MM.1S (cell line): ENCODE measurements around the gene CACHD1.

Experiments
- DNase-seq: peaks from one replicate; pipeline ENCODE4 v3.0.0-alpha.2; 2015
- H2AFZ ChIP-seq: fragments of 300-600 bp; sonication (generic); 2 replicates; pipeline ENCODE4 v1.6.0; 2016; ENCODE audit warnings: antibody characterized with exemption, low read length
- H3F3A ChIP-seq: fragments of 300-600 bp; sonication (generic); 2 replicates; pipeline ENCODE4 v1.6.1; 2016; ENCODE audit warnings: mild to moderate bottlenecking, antibody characterized with exemption, low read length, moderate library complexity, mixed read lengths; ENCODE audit not compliant: insufficient read depth
- H3K27ac ChIP-seq: fragments of 300-600 bp; sonication (generic); 2 replicates; pipeline ENCODE4 v1.5.1; 2016; ENCODE audit warnings: mild to moderate bottlenecking, low read length
- H3K27me3 ChIP-seq: fragments of 300-600 bp; sonication (generic); replicated peaks from 2 replicates; pipeline ENCODE4 v1.6.0; 2016; ENCODE audit warnings: low read length; ENCODE audit not compliant: insufficient read depth
- H3K36me3 ChIP-seq: fragments of 300-600 bp; sonication (generic); replicated peaks from 2 replicates; pipeline ENCODE4 v1.6.1; 2016; ENCODE audit warnings: mild to moderate bottlenecking, low read length, mixed read lengths; ENCODE audit not compliant: insufficient read depth
- H3K4me1 ChIP-seq: fragments of 300-600 bp; sonication (generic); 2 replicates; pipeline ENCODE4 v1.6.1; 2016; ENCODE audit warnings: low read length, mixed read lengths
- H3K4me2 ChIP-seq: fragments of 300-600 bp; sonication (generic); 2 replicates; pipeline ENCODE4 v1.6.0; 2016; ENCODE audit warnings: low read depth, low read length
- H3K4me3 ChIP-seq: fragments of 300-600 bp; sonication (generic); 2 replicates; pipeline ENCODE4 v1.5.1; 2016; ENCODE audit warnings: low read length, mixed read lengths
- H3K79me2 ChIP-seq: fragments of 300-600 bp; sonication (generic); 2 replicates; pipeline ENCODE4 v1.6.1; 2016; ENCODE audit warnings: mixed run types, low read length, mixed read lengths
- H3K9ac ChIP-seq: fragments of 300-600 bp; sonication (generic); 2 replicates; pipeline ENCODE4 v1.6.1; 2016; ENCODE audit warnings: low read length, mixed read lengths
- H3K9me2 ChIP-seq: fragments of 300-600 bp; sonication (generic); replicated peaks from 2 replicates; pipeline ENCODE4 v1.6.1; 2016; ENCODE audit warnings: mild to moderate bottlenecking, low read length, mixed read lengths; ENCODE audit not compliant: insufficient read depth
- H3K9me3 ChIP-seq: fragments of 300-600 bp; sonication (generic); replicated peaks from 2 replicates; pipeline ENCODE4 v1.6.1; 2016; ENCODE audit warnings: mild to moderate bottlenecking, low read length, mixed read lengths; ENCODE audit not compliant: insufficient read depth
- H4K20me1 ChIP-seq: fragments of 300-600 bp; sonication (generic); 2 replicates; pipeline ENCODE4 v1.6.1; 2016; ENCODE audit warnings: mild to moderate bottlenecking, low read length, moderate library complexity, mixed read lengths; ENCODE audit not compliant: insufficient read depth
- CTCF ChIP-seq: fragments of 300-600 bp; sonication (generic); IDR thresholded peaks from 2 replicates; pipeline ENCODE4 v1.5.1; 2016; ENCODE audit warnings: antibody characterized with exemption, low read length, mixed read lengths
- EZH2 ChIP-seq: fragments of 300-600 bp; sonication (generic); optimal IDR thresholded peaks from 2 replicates; pipeline ENCODE3; 2017; ENCODE audit warnings: low read depth, mild to moderate bottlenecking, antibody characterized with exemption, low read length, mixed read lengths
- EZH2phosphoT487 ChIP-seq: fragments of 300-600 bp; sonication (generic); IDR thresholded peaks from 2 replicates; pipeline ENCODE4 v1.6.1; 2018; ENCODE audit warnings: antibody characterized with exemption, low read length

Gene CACHD1

DNA sequence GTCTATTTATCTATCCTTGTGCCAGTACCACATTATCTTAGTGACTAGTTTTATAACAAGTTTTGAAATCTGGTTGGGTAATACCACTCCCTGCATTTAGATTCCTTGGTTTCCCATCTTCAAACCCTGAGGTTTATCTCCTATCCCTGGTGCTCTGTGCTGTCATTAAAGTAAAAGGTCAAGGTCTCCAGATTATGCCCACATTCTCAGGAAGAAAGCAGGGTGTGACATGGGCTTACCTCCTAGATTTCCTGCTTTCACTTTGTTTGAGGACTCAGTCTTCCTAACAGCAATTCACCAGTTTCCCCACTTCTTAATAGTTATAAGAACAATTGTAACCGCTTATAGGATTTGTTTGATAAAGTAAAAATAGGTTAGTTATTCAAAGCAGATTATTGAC is 86.0 kb downstream of the CACHD1 start:
- no peak for DNase-seq
- no peaks in the 10 kb centered on the region for H3K27me3 ChIP-seq
- H3K9me2 ChIP-seq: no peaks in the 10 kb centered on the region
- H2AFZ ChIP-seq: no peak overlapping the region
- TF ChIP-seq EZH2phosphoT487: no peak
- no peak for TF ChIP-seq EZH2
- TF ChIP-seq CTCF: no peak
- H3K4me2 ChIP-seq: no peak overlapping the region
- no peaks in the 10 kb centered on the region for H3F3A ChIP-seq
- no peak overlapping the region for H3K4me3 ChIP-seq
- H3K9ac ChIP-seq: no peak overlapping the region
- no peaks in the 10 kb centered on the region for H3K9me3 ChIP-seq
- H3K27ac ChIP-seq: no peak overlapping the region
- H3K79me2 ChIP-seq: no peaks in the 10 kb centered on the region
- no peaks in the 10 kb centered on the region for H3K36me3 ChIP-seq
- no peaks in the 10 kb centered on the region for H3K4me1 ChIP-seq
- no peaks in the 10 kb centered on the region for H4K20me1 ChIP-seq

DNA sequence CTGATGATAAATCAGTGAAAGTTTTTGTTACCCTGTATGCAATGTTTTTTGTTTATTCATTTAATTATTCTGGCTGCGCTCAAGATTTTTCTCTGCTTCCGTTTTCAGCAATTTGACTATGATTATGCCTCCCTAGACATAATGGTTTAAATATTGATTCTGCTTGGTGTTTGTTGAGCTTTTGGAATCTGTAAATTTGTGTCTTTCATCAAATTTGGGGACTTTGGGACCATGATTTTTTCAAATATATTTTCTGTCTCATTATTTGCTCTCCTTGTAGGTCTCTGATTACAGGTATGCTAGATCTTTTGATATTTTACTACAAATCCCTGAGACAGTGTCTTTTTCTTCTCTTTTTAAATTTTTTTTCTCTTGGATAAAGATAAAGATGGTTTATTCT is 92.1 kb downstream of the CACHD1 start:
- Histone ChIP-seq H3K9ac (no peak overlapping the region), H3K4me1 (no peaks in the 10 kb centered on the region), H3K79me2 (no peaks in the 10 kb centered on the region), H3K27me3 (no peaks in the 10 kb centered on the region), H2AFZ (no peak overlapping the region), H3K9me3 (no peaks in the 10 kb centered on the region), H3K36me3 (no peaks in the 10 kb centered on the region), H3K4me2 (no peak overlapping the region), H3K4me3 (no peak overlapping the region), H4K20me1 (no peaks in the 10 kb centered on the region), H3F3A (no peaks in the 10 kb centered on the region), H3K9me2 (no peaks in the 10 kb centered on the region), H3K27ac (no peak overlapping the region)
- DNase-seq: no peak
- no peak for TF ChIP-seq EZH2
- no peak for TF ChIP-seq CTCF
- no peak for TF ChIP-seq EZH2phosphoT487

GRCh38 chr1:64563958-64564565 is 94.1 kb downstream of the CACHD1 start:
- Histone ChIP-seq H3K27ac (no peak overlapping the region), H3K79me2 (no peaks in the 10 kb centered on the region), H3K9me3 (no peaks in the 10 kb centered on the region), H3K4me1 (no peaks in the 10 kb centered on the region), H3K36me3 (no peaks in the 10 kb centered on the region), H3K9ac (no peak overlapping the region), H3K27me3 (no peaks in the 10 kb centered on the region), H3K4me2 (no peak overlapping the region), H3K9me2 (no peaks in the 10 kb centered on the region), H2AFZ (no peak overlapping the region), H3F3A (no peaks in the 10 kb centered on the region), H4K20me1 (no peaks in the 10 kb centered on the region), H3K4me3 (no peak overlapping the region)
- DNase-seq: no peak
- TF ChIP-seq CTCF: no peak
- no peak for TF ChIP-seq EZH2
- no peak for TF ChIP-seq EZH2phosphoT487
